Testis (tissue), 3 donors: Measurements from ENCODE around the gene SRXN1. TPM values are rescaled to one million over a fixed set of nuclear protein-coding genes. Genes with fewer than 3 reads are reported as not detected.

ENCODE experiments used
- DNase-seq: peaks from one replicate; pipeline ENCODE4 v3.0.0-alpha.2; 2019
- H3K27ac ChIP-seq, 2 donors: fragments of 200-600 bp; sonication (generic); one replicate each; pipeline ENCODE4 v1.5.1; 2019
- H3K27me3 ChIP-seq: fragments of 200-600 bp; sonication (generic); one replicate; pipeline ENCODE4 v1.5.1; 2019
- H3K36me3 ChIP-seq: fragments of 200-600 bp; sonication (generic); one replicate; pipeline ENCODE4 v1.5.1; 2017; ENCODE audit warnings: low read depth; ENCODE audit errors: missing control alignments
- H3K4me1 ChIP-seq: fragments of 200-600 bp; sonication (generic); one replicate; pipeline ENCODE4 v1.5.1; 2019
- H3K4me3 ChIP-seq, 2 donors: fragments of 200-600 bp; sonication (generic); one replicate each; pipeline ENCODE4 v1.5.1; 2017 to 2019
- H3K9me3 ChIP-seq: fragments of 200-600 bp; sonication (generic); one replicate; pipeline ENCODE4 v1.5.1; 2017
- CTCF ChIP-seq, 3 experiments: fragments of 450-650 bp in 2 of 3; fragments of 200-600 bp in 1 of 3; sonication (generic) in 1 of 3; IDR thresholded peaks; one replicate each; pipeline ENCODE4 v1.5.1; 2016 to 2019; ENCODE audit warnings: antibody characterized with exemption in 3 of 3, mild to moderate bottlenecking in 2 of 3, moderate library complexity in 1 of 3
- POLR2A ChIP-seq: fragments of 450-650 bp; IDR thresholded peaks from one replicate; pipeline ENCODE4 v1.6.1; 2017; ENCODE audit warnings: antibody characterized with exemption, mild to moderate bottlenecking, moderate library complexity
- WGBS, 2 donors: methylation state at CpG; one replicate each; pipeline ENCODE4 v1.1.5; 2018; 5-methylcytosine and 5-hydroxymethylcytosine counted together
- intact Hi-C: fragments of 100-400 bp; cut with DNase I; formaldehyde crosslinking; loops from one replicate; pipeline ENCODE4 v1.15.1; 2023; ENCODE audit warnings: low total_unique reads
- polyA plus RNA-seq: library from polyadenylated mRNA; stranded (reverse); fragments of 350-450 nt; fragmentation: Illumina TruSeq; extraction: RNeasy Lipid Tissue Mini Kit (QIAGEN cat#74804); gene quantifications from one replicate; pipeline ENCODE4 v1.2.3, GENCODE V29; 2014; ENCODE audit warnings: low read depth, low replicate concordance; ENCODE audit not compliant: insufficient read depth
- total RNA-seq, 2 donors: library from RNA; depleted of rRNA; stranded (reverse); fragments of >200 nt; gene quantifications; one replicate each; pipeline ENCODE4 v1.2.3, GENCODE V29; 2016

Gene SRXN1
- total and polyA plus RNA-seq, 3 donors from 2014 or later = 20.6 to 29.8 (median 26.9) TPM

GRCh38 chr20:640674-641515, 12.1 kb downstream of the SRXN1 start:
- intact Hi-C loops = no loop called here
- peaks cover 3% of the 10 kb centered on the region for H3K4me1 ChIP-seq
- no peaks in the 10 kb centered on the region for H3K27me3 ChIP-seq
- TF ChIP-seq CTCF (IDR thresholded peaks at IDR 0.05) (no peak), POLR2A (no peak)
- H3K4me3 ChIP-seq = no peak overlapping the region
- H3K9me3 ChIP-seq = no peaks in the 10 kb centered on the region
- 54% methylated on average over 10 to 11 of the region's 11 CpGs for WGBS, 2 donors
- DNase-seq = no peak
- H3K27ac ChIP-seq = no peak overlapping the region
- H3K36me3 ChIP-seq = no peaks in the 10 kb centered on the region

DNA sequence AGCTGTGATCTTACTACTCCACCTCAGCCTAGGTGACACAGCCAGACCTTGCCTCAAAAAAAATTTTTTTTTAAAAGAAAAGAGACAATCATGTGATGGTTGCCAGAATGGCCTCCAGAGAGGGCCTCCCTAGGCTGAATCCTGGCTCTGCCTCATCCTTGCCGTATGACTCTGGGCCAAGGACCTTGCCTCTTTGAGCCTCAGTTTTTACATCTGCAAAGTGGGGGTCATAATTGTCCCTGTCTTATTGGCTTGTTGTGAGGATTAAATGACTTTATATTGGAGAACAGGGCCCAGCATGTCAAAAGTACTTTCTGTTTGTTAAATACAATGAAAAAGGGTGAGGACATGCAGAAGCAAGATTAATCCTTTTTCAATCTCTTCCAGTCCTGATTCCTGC, 14.4 kb downstream of the SRXN1 start:
- H3K4me3 ChIP-seq = no peak overlapping the region
- no peaks in the 10 kb centered on the region for H3K9me3 ChIP-seq
- no peaks in the 10 kb centered on the region for H3K36me3 ChIP-seq
- H3K4me1 ChIP-seq = no peaks in the 10 kb centered on the region
- no peak for TF ChIP-seq POLR2A
- no peak for TF ChIP-seq CTCF (IDR thresholded peaks at IDR 0.05)
- H3K27me3 ChIP-seq = no peaks in the 10 kb centered on the region
- WGBS, 2 donors = 85 to 90% methylated on average over 1 of the region's 1 CpG
- H3K27ac ChIP-seq = no peak overlapping the region
- intact Hi-C loops = no loop called here
- DNase-seq = no peak

DNA sequence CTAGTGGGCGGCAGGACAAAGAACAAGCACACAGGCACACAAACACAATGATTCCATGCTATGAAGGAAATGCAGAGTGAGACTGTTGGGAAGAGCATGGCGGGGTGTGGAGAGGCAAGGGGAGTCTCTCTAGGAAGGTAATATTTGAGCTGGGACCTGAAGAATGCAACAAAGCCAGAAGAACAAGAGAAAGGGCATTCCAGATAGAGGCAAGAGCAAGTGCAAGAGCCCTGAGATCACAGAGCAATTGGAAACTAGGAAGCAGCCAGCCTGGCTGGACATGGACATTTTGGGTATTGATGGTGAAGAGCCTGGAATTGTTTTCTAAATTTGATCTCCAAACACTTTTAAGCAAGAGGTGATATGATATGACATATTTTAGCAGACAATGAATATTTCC, 15.4 kb downstream of the SRXN1 start:
- intact Hi-C loops = no loop called here
- H3K27ac ChIP-seq = no peak overlapping the region
- H3K27me3 ChIP-seq = no peaks in the 10 kb centered on the region
- no peak for TF ChIP-seq POLR2A
- no peak for TF ChIP-seq CTCF (IDR thresholded peaks at IDR 0.05)
- no peaks in the 10 kb centered on the region for H3K36me3 ChIP-seq
- WGBS, 2 donors = 90 to 98% methylated on average over 2 of the region's 2 CpGs
- no peaks in the 10 kb centered on the region for H3K4me1 ChIP-seq
- H3K9me3 ChIP-seq = no peaks in the 10 kb centered on the region
- no peak overlapping the region for H3K4me3 ChIP-seq
- DNase-seq = no peak

- no peak overlapping the region for H3K27ac ChIP-seq
- WGBS, 2 donors = 51 to 60% methylated on average over 7 of the region's 7 CpGs
- H3K4me3 ChIP-seq = no peak overlapping the region
- no peaks in the 10 kb centered on the region for H3K9me3 ChIP-seq
- no peaks in the 10 kb centered on the region for H3K27me3 ChIP-seq
- TF ChIP-seq POLR2A (no peak), CTCF (IDR thresholded peaks at IDR 0.05) (no peak)
- H3K4me1 ChIP-seq = no peaks in the 10 kb centered on the region
- intact Hi-C loops = no loop called here
- no peak for DNase-seq
- no peaks in the 10 kb centered on the region for H3K36me3 ChIP-seq
Observed at GRCh38 chr20:635893-636338, 17.1 kb downstream of the SRXN1 start.
